ENCODE results near the gene OBI1.
"Not testable (repeated sequence)": the region's sequence is repeated elsewhere in the genome, so short reads cannot be mapped to it uniquely, and the experiment has no call there.

OBI1 gene

GRCh38 chr13:78649997-78650716 lies 8.8 kb downstream of the OBI1 start:
- no peak for DNase-seq (ENCODE audit: low read depth)

DNA sequence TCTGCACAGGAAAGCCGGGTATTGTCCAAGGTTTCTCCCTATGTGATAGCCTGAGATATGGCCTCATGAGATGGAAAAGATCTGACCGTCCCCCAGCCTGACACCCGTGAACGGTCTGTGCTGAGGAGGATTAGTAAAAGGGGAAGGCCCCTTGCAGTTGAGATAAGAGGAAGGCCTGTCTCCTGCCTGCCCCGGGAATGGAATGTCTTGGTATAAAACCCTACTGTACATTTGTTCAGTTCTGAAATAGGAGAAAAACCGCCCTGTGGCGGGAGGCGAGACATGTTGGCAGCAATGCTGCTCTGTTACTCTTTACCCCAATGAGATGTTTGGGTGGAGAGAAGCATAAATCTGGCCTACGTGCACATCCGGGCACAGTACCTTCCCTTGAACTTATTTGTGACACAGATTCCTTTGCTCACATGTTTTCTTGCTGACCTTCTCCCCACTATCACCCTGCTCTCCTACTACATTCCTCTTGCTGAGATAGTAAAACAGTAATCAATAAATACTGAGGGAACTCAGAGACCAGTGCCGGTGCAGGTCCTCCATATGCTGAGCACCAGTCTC lies 11.8 kb downstream of the OBI1 start:
- not testable (repeated sequence) for DNase-seq (ENCODE audit: low read depth)

GRCh38 chr13:78638216-78638615 lies 20.7 kb downstream of the OBI1 start:
- DNase-seq (ENCODE audit: low read depth): no peak

- DNase-seq (ENCODE audit: low read depth): no peak
Observed at GRCh38 chr13:78636495-78636894, 22.5 kb downstream of the OBI1 start.

DNA sequence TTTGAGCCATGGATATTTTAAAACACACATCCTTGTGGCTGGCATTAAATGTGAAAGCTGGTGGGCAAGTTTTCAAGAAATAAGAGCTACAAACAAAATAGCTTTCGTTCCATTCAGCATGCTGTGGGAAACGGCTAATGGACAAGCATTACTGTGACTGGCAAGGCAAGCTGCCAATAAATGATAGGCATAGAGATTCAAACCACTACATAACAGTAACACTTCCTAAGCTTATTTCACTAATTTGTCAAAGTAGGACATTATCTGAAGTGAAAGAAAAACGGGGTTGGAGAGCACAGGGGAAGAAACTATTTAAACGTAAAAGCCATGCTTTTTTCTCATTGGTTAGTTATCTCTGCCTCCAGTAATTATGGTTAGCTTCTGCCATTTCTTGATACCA lies 26.0 kb downstream of the OBI1 start:
- no peak for DNase-seq (ENCODE audit: low read depth)

- DNase-seq (ENCODE audit: low read depth): no peak
Observed at GRCh38 chr13:78631077-78631476, 27.9 kb downstream of the OBI1 start.

- DNase-seq (ENCODE audit: low read depth): no peak
Observed at GRCh38 chr13:78630511-78630910, 28.4 kb downstream of the OBI1 start.

DNA sequence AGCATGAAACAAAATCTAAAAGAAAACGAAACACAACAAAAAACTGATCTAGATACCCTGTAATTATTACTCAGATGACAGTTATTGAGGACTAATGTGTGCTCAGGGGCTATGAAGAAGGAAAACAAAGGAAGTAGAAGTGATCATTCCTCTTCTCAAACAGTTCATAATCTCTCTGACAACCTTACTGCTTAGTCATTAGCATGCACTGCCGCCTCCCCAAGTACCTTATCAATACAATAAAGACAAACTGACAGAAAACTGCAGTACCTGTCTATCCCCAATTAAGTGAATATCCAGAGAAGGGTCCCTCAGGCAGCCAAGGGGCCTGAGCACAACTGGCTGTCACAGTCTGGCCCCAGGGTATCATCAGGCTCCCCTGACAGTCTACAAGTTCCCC lies 33.6 kb downstream of the OBI1 start:
- no peak for DNase-seq (ENCODE audit: low read depth)

- no peak for DNase-seq (ENCODE audit: low read depth)
Observed at GRCh38 chr13:78623132-78623531, 35.8 kb downstream of the OBI1 start.

GRCh38 chr13:78620936-78621470 lies 38.0 kb downstream of the OBI1 start:
- DNase-seq (ENCODE audit: low read depth): no peak

GRCh38 chr13:78618411-78618810 lies 40.5 kb downstream of the OBI1 start:
- DNase-seq (ENCODE audit: low read depth): no peak

DNA sequence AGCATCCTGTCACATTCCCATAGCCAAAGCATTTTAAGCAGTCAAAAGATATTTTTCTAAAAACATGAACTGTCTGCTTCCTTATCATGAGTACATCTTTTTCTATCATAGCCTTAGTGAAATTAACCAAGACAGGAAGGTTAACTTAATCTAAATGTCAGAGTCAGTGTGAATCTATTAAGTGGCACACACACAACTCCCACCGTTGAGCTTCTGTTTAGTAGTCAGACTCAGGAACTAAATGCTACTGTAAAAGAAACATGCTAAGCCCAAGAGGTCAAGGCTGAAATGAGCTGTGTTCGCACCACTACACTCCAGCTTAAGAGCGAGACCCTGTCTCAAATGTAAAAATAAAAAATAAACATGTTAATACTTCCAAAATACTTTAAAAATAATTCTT lies 47.9 kb downstream of the OBI1 start:
- DNase-seq (ENCODE audit: low read depth): no peak

GRCh38 chr13:78610381-78610883 lies 48.5 kb downstream of the OBI1 start:
- DNase-seq (ENCODE audit: low read depth): no peak

- DNase-seq (ENCODE audit: low read depth): no peak
Observed at GRCh38 chr13:78609464-78610205, 49.3 kb downstream of the OBI1 start.

GRCh38 chr13:78608688-78609463 lies 50.1 kb downstream of the OBI1 start:
- no peak for DNase-seq (ENCODE audit: low read depth)

- no peak for DNase-seq (ENCODE audit: low read depth)
Observed at GRCh38 chr13:78608252-78608687, 50.7 kb downstream of the OBI1 start.

DNA sequence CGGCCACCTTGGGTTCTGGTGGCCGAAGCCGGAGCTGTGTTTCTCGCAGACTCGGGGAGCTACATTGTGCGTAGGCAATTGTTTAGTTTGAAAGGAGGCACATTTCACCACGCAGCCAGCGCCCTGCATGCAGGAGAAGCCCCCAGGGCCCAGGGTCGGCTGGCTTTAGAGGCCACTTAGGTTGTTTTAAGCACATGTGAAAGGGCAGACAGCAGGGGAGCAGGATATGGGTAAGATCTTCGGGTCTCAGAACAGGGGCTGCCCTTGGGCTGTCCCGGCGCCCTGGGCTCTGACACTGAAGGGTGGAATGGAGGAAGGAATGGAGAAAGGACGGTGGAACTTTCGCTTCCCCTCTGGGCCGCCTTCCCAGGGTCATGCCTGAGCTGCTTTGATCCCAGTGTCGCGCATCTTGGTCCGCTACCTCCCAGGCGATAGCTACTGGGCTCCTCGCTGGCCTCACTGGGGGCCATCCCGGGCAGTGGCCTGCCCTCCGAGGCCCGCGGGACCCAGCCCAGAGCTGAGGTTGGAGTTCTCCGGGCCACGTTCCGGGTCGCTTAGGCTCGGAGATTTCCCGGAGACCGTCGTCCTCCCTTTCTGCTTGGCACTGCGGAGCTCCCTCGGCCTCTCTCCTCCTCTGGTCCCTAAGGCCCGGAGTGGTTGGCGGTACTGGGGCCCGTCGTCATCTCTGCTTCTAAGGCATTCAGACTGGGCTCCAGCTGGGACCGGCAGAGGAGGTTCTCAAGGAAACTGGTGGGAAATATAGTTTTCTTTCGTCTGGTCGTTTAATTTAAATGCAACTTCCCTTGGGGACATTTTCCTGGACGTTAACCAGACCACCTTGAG lies 51.3 kb downstream of the OBI1 start:
- no peak for DNase-seq (ENCODE audit: low read depth)

DNA sequence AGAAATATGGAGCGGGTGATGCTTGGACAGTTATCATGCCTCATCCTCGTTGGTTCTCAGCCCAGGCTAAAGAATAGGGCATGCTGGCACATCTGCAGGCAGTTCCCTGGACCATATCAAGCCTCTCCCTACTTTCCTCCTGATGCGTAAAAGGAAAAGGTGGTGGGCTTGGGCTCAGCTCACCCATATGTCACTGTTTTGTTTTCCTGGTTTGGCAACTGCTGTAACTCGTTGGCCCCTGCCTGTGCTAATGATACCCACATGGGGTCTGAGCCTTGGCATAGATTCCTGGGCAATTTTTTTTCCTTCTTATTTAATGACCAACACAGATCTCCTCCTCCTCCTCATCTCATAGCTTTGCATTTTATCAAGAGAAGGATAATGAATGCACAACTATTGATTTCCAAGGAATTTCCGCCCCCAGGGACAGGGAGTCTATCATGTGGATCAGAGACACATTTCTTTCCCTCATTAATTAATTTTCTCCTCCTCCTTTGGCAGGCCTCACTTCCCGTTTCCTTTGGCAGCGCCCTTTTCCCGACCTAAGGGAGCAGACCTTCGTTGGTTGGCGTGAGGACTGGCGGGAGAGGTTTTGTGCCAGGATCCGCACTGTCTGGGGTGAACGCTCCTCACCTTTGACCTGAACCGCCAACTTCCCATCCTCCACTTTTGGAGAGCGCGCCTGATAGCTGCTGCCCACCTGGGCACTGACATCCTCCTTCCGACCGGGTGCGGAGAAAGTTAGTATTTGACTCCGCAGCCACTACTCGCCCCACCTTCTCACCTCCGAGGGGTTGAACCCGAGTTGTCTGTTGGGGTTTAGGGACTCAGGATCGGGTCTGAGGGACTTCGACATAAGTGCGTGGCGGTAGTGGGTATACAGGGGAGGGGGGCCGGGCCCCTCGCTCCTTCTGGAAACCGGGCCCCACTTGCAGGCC lies 52.2 kb downstream of the OBI1 start:
- DNase-seq (ENCODE audit: low read depth): no peak

GRCh38 chr13:78604782-78605611 lies 54.0 kb downstream of the OBI1 start:
- DNase-seq (ENCODE audit: low read depth): no peak

All from non-pigmented ciliary epithelial cell (primary cell).